Stimulated activated CD8-positive, alpha-beta memory T cell treated with anti-CD3 and anti-CD28 coated beads, Interleukin-15, amount 100 ng/mL, for 1 hour (primary cell): ENCODE measurements around the gene EYA4.
"Not testable (repeated sequence)": the region's sequence is repeated elsewhere in the genome, so short reads cannot be mapped to it uniquely, and the experiment has no call there.

Source experiments
- DNase-seq: peaks from one replicate; pipeline ENCODE4 v3.0.0-alpha.2; 2020; ENCODE audit warnings: low read depth

The EYA4 gene

DNA sequence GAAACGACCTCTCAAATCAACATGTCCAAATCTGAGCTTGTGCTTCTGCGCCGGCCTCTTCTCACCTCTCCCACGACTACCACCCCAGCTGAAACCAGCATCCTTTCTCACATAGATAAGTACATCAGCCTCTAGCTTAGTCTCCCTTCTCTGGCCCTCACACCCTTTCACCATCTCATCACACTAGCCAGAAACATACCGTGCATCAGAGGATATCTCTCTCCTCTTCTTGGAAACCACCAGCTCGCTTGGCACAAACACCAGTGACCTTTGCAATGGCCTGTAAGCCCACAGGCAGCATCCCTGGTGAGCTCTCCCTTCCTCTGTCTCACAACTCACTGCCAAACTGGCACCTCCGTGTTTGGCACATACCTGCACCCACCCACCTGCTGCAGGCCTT lies 291.8 kb downstream of the EYA4 start:
- no peak for DNase-seq

DNA sequence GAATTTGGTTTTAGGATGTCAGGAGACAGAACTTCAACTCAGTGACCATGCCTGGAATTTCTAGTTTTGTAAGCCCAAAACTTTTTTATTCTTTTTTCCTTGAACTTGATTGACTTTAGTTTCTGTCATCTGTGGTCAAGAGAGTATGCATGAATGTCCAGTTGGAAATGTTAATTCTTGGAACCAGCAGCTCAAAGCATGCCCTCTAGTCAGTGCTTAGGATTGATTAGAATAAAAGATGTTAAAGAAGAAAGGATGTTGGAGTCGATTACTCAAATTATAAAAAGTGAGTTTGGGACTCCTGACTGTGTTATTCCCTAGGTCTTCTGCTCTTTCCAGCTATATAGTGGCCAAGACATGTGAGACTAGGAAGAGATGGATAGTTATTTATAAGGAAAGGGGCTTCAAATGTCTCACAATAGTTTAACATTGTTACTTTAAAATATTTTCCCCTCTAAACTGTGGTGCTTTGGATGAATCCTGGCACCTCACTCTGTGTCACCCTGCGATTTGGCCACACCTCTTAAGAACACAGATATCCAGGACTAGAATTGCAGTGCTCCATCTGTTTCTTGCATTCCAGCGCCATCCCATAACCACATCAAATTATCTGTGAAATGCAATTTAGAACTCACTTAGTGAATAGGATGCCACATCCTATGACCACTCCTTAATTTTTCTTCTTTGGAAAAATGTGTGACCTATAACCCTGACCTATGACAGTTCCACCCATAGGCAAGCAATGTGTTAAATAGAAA lies 298.5 kb downstream of the EYA4 start:
- no peak for DNase-seq

DNA sequence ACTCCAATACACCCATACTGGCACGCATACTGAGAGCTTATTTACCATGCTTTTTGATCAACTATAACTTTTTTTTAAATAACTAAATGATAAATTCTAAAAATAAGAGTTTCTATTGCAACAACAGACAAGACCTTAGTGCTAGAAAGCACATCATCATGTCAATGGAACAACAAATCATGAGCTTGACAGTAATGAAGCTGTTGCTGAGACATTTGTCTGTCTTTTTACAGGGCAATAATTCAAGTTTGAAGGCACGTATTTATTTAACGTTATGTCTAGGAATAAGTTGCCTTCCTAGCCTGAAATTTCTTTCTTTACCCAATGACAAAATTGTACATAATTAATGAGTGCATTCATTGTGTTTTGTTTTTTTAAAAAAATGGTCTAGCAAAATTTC lies 299.2 kb downstream of the EYA4 start:
- no peak for DNase-seq

DNA sequence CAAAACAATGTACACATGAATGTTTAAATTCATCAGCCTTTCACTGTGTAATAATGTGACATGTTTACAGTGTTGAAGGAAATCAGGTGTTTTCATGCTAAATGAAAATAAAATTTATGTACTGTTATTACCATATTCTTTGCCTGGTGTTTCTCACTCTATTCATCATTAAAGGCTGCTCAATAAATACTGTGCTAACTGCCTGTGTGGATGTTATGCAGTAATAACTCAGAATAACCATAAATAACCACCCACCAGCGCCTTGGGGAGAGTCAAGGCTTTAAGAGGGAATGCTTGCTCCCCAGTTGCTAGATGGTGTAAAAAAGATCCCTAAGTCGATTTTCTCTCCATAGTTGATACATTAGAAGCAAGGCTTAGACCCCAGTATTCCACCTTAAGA lies 299.9 kb downstream of the EYA4 start:
- no peak for DNase-seq

DNA sequence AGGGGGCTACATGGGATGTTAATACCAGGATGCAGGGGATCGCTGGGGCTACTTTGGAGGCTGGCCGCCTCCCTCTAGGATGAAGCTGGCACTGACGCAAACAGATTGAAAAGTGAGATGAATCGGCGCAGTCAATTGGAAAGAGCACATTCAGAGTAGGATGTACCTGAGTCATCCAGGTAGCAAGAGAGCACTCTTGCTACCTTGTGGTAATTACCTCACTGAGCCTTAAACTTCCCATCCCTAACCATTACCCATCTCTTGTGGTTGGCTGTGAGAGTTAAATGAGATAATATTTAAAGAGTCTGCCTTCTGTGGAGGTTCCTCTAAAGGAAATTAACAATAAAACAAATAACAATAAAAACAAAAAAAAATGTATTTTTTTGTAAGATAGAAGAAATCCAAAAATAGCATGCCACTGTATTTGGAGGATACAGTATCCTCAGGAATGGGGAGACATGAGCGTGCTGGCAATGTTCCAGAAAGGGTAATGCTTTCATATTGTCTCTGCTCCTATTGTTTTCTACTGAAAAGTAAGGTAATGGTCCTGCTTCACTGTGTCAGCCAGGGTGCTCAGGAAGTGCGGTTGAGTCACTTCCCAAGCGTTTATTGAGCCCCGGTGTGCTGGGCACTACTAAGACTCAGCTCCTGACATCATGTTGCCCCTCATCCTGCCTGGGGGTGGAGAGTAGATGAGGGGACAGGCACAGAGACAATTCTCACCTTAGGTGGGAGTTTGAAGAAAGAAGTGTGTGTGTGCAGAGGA lies 301.1 kb downstream of the EYA4 start:
- no peak for DNase-seq

DNA sequence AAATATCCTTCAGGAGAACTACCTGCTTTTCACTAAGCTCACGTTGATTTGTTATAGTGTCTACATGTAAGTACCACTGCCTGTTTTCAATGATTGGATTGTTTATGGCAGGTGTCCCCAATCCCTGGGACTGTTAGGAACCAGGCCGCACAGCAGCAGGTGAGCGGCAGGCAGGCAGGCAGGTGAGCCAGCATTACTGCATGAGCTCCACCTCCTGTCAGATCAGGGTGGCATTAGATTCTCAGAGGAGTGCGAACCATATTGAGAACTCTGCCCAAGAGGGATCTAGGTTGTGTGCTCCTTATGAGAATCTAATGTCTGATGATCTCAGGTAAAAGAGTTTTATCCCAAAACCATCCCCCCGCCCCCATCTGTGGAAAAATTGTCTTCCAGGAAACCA lies 303.3 kb downstream of the EYA4 start:
- no peak for DNase-seq

DNA sequence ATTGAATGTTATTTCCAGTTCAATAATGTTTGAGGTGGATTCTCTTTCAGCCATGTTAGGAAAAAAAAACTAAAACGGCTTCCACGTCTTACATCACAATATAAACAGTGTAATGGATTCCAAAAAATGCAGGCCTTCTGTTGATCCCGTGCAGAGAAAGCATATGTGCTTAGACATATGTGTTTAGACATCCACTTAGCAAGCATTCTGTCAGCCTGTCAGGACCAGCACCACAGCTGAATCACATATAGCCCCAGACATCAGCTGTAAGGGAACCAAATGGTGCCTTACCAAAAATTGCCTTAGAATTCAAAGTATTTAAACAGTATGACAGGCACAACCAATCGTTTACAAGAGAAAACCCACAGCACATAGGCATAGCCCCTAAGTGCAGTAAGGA lies 304.9 kb downstream of the EYA4 start:
- no peak for DNase-seq

DNA sequence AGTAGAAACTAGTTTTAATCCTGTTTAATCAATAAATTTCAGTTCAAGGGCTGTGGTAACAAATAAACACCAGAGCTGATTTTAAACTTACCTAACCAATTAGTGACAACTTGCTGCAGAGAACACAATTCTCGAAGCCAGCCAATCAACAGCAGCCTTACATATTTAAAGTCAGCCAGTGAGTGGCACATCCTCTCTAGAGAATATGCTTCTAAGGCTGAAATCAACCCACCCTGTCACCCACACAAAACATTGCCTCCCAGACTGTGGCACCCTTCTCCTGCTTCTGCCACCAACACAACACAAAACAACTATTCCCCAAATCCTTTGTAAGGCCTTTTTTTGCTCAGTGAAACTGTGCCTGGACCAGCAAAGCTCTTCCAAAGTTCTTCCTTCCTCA lies 306.0 kb downstream of the EYA4 start:
- no peak for DNase-seq

DNA sequence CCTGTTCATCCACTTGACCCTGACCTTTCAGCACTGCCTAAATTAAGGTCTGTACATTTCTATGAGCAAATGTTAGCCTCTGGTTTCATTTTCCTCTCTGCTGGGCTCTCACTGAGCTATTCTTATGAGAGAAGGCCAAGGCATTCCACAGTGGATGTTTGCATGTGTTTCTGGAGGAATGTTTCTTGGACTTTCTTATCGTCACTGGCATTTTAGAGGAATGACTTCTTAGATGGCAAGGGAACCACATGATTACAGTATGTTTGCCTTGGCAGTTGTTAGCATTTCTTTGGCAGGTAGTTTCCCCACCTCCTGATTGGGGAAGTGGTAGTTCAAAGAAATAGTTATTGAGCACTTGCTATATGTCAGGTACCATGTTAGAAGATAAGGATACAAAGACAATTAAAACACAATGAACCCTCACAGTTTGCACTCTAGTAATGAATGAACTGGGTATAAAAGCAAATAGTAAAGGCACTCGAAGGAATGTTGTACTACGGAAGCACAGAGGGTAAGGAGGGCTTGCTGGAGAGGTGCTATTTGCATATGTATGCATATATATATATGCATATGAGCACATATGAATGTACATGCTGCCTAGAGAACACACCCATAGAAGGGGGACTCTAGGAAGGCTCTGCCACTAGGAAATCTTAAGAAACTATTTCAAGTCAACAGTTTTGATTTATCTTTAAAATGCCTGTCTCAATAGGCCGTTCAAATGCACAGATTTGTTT lies 307.4 kb downstream of the EYA4 start:
- no peak for DNase-seq

DNA sequence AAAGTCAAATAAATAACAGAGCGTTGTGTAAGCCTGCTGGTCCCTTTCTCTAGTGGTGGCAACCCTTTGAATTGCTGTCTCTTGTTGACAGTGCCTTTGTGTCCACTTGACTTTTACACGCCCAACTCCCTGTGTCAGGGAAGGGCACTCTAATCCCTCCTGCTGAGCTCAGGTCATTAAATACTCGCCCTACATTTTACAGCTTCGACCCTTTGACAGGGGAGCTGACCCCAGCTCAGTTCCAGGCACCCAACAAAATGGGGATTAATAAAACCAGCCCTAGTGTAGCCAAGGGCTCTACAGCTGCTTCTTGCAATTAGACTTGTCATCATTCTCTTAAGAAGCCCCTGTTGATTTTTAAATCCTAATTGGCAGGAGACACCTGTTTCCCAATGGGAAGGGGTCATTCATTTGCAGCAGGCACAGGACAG lies 308.2 kb downstream of the EYA4 start:
- no peak for DNase-seq

DNA sequence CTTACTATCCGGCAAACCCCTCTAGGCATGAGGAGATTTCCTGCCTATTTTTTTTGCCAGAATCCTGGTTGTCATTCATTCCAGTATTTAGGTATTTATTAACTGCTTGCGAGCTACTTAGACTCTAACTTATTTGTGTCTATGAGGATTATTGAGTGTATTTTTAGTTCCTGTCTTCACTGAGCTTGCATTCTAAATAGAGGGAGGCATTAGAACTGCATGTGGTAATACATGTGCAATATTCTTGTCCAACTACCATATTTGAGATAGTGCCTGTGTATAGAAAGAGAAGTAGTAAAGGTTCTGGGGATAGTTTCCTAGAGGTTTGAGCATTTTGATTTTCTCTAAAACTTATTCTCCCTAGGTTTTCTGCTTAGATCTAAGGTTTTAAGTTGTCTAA lies 308.9 kb downstream of the EYA4 start:
- DNase-seq, result no peak

DNA sequence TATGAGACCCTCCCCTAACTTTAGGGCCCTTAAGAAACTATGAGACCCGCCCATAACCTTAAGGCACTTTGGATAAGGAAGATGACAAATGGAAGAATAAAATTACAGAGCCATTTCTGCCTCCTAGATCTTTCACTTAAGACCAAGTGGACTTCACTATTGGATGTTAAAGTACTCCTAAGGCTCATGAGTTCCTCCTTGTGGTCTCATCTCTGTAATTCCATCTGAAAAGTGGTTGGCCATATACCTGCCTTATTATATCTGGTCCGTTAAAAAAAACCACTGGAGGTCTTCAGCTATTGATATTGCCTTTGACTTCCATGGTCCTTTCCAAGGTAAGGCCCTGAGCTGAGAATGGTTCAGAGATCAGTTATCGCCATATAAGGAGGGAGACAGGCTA lies 310.3 kb downstream of the EYA4 start:
- no peak for DNase-seq

DNA sequence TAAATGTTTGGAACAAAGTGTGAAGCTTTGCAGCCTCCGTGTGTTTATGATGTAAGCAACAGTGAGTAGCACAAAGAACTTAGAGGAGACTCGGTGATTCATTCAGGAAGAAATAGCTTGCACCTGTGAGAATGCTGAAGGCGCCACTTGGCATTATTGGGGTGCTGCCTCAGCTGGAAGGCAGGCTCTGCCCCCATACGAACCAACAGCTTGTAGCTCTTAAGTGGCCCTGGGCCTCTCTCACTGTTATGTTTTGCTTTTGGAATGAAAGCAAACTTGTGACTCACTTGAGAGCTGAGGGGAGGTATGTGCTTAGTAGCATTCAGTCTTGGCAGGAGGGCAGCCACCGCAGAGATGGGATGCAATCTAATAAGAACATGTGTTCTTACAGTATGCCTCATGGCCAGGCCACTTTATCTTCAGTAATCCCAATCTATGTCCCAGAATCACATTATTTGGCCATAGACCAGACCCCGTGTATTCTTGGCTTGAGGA lies 310.7 kb downstream of the EYA4 start:
- DNase-seq, result no peak

DNA sequence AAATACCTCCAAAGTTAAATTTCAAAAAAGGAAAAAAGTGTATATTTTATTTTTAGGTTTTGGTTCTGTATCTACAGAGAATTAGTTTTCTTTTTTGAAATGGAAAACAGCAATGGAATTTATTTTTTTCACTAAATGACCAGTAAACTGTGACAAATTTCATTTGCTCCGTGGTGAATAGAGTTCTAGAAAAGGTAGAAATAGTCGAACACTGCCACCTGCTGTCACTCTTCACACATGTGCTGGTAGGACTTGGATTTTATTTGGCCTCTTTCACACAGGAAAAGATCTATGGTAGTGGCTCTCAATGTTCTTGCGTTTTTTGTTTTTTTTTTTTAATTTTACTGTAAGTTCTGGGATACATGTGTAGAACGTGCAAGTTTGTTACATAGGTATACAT lies 312.5 kb downstream of the EYA4 start:
- DNase-seq, result no peak

DNA sequence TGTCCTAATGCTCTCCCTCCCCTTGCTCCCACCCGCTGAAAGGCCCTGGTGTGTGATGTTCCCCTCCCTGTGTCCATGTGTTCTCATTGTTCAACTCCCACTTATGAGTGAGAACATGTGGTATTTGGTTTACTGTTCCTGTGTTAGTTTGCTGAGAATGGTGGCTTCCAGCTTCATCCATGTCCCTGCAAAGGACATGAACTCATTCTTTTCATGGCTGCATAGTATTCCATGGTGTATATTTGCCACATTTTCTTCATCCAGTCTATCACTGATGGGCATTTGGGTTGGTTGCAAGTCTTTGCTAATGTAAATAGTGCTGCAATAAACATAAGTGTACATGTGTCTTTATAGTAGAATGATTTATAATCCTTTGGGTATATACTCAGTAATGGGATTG lies 313.0 kb downstream of the EYA4 start:
- DNase-seq, result not testable (repeated sequence)

DNA sequence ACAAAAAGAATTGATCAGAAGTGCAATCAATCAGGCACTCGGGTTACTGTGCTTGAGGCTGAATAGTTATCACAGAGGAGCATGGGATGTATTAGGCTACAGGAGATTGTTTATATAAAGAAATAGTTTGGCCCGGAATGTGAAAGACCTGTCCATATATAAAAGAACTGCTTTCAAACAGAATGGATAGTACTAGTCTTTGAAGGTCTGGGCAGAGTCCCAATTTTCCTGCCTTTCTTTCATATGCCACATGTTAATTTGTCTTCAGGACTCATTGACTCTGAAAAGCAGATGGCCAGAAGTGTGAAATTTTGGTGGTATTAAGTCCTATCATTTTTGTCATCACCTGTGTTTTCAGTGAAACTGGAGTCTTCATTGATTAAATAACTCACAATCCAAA lies 314.5 kb downstream of the EYA4 start:
- no peak for DNase-seq

DNA sequence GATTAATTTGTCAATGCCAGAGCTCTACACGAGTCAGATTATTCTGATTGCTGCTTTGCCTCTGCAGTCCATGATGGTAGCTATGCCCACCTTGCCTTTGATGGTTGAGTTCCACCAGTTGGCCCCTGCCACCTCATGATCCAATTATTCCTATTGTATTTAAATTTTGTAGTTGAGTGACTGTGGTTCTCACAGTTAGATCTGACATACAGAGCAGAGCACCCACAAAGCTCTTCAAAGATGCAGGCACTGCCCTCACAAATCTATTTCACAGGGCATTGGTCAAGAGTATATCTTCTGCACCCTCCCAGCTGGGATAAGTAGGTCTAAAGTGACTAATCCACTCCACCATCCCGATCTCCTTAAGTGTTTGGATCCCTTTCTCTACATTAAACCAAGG lies 318.8 kb downstream of the EYA4 start:
- DNase-seq, result no peak

DNA sequence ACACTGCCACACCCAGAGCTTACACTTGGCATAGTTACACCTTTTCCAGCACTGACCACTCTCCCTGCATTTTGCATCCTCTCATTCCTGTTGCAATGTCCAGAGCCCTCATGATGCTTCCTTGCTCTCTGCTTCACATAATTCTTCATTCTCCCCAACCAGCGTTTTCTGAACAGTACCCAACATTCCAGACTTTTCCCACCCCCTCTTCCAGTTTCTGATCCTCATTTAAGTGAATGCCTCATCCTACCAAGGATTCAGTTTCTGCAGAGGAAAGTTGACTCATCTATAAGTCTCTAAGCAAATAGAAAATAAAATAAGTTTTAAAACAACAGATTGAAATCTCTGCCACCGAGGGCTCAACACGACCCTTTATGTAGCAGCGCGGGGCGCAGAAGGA lies 326.5 kb downstream of the EYA4 start:
- DNase-seq, result no peak

DNA sequence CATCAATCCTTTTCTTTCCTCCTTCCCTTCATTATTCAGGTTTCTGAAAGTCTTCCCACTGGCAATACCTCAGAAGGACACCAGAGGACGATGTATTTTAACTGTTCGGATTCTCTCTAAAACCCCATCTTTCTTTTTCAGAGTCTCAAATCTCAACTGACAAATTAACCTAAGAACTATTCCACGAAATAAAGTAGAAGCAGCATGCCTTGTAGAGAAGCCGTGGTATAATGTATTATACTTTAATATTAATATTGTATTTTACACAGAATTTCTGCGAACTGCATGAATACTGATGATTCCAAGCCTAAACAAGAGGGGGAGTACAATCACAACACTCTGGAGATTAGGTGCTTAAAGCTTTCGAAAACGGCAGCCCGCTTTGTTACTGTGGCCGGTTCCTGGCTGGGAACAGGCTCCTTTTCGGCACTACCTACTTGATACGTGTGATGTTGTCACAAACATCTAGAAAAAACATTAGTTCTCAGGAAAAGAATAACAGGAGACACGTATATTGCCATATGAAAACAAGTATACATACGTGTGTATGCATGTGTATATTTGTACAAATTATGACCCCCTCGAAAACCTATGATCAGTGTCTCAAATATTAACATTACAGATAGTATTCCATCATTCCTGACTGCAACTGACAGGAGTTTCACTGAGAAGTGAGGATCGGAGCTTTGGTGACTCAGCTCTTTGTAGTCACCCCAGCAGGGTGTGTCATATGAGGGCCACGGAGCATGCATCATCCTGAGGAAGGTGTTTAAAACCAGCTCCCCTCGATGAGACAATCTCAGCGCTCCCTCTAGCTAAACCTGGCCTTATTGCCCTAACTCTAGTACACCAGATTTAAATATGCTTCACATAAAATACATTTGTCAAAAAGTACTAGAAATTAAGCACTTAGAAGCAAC lies 328.1 kb downstream of the EYA4 start:
- no peak for DNase-seq

DNA sequence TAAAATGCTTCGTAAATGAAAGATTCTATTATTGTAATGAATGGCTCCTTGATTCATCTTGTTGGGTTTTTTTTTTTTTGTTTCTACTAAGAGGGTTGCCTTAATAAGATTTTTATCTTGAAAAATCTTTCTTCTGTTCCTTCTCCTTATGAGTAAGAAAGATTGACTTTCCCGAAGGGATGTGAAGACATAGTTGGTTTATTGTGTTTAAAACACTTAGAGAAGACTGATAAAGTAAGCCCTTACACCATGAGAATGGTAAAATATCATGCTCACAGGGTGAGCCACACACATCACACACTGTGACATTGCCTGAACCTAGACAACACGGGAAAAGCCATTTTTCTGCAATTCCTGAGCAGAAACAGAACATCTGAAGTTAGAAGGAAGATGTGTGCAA lies 330.5 kb downstream of the EYA4 start:
- DNase-seq, result no peak

DNA sequence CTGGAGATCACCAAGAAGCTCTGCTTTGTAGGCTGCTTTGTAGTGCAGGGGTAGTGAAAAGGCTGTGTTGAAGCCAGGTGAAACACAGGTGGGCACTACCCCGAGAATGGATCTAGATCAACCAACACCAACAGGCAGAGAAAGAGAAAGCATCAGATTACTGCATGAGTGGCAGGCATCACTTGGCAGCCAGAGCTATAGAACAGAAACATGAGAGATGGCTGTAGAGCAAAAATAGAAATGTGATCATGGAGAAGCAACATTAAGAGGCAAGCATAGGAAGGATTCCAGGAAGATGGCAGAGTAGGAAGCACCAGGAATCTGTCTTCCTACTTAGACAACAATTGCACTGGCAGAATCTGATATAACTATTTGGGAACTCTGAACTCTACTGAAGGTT lies 336.7 kb downstream of the EYA4 start:
- no peak for DNase-seq
